ENCODE measurements around the gene MTG1. TPM values are rescaled to one million over a fixed set of nuclear protein-coding genes. Genes with fewer than 3 reads are reported as not detected.

MTG1 gene
- total and polyA plus RNA-seq, 2 donors (not counting 1 experiment from before 2014, with no cell fraction given), result 23.9 to 25.3 TPM

DNA sequence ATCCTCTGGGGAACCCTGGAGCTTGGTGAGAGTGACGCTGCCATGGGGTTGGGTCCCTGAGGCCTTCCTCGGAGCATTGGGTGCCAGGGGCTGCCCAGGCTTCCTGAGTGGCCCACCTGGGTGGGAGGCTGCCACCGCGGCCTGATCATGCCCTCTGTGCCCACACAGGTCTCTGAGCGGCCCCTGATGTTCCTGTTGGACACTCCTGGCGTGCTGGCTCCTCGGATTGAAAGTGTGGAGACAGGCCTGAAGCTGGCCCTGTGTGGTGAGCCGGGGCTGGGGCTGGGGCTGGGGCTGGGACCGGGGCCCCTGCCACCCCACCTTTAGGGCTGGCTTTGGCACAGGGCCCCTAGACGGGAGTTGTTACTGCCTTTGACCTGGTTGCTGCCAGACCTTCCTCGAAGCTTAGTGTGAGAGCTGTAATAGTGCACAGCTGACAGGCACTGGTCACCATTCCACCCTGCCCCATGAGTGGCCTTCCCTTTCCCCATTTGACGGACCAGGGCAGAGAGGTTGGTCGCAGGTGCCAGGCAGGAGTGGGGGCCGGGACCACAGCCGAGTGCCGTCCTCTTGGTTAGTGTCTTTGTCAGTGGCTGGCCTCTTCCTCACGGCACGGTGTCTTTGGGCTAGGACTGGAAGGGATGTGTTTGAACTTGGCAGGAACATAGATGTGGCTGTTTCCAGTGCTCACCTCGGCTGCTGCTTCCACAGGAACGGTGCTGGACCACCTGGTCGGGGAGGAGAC lies 8.2 kb downstream of the MTG1 start:
- no peak overlapping the region for H3K4me3 ChIP-seq (replicated peaks in 1 of 4; ENCODE audit: control extremely low read depth in 1 of 4, insufficient read depth in 1 of 4, low read depth in 3 of 4, low read length in 4 of 4)
- TF ChIP-seq, protein P1, sequence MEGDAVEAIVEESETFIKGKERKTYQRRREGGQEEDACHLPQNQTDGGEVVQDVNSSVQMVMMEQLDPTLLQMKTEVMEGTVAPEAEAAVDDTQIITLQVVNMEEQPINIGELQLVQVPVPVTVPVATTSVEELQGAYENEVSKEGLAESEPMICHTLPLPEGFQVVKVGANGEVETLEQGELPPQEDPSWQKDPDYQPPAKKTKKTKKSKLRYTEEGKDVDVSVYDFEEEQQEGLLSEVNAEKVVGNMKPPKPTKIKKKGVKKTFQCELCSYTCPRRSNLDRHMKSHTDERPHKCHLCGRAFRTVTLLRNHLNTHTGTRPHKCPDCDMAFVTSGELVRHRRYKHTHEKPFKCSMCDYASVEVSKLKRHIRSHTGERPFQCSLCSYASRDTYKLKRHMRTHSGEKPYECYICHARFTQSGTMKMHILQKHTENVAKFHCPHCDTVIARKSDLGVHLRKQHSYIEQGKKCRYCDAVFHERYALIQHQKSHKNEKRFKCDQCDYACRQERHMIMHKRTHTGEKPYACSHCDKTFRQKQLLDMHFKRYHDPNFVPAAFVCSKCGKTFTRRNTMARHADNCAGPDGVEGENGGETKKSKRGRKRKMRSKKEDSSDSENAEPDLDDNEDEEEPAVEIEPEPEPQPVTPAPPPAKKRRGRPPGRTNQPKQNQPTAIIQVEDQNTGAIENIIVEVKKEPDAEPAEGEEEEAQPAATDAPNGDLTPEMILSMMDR (conservative IDR thresholded peaks at IDR 0.05 in 1 of 2, IDR thresholded peaks at IDR 0.05 in 1 of 2; ENCODE audit: low read depth in 1 of 2, low read length in 2 of 2), result no peak
- no peaks in the 10 kb centered on the region for H4K20me1 ChIP-seq (ENCODE audit: control insufficient read depth, extremely low read depth, insufficient read depth, low read length)
- no peak overlapping the region for H3K27ac ChIP-seq (ENCODE audit: insufficient read depth, low read length)
- no peak for DNase-seq (ENCODE audit: low read depth in 2 of 2)
- H3K4me1 ChIP-seq (ENCODE audit: control insufficient read depth, extremely low read depth, insufficient read depth, low read length), result peaks cover 10% of the 10 kb centered on the region
- peaks cover 15% of the 10 kb centered on the region for H3K79me2 ChIP-seq (ENCODE audit: control insufficient read depth, insufficient read depth, low read length)
- H3K4me2 ChIP-seq (ENCODE audit: extremely low read depth, insufficient read depth, low read length), result no peak overlapping the region
- H3K36me3 ChIP-seq (ENCODE audit: control insufficient read depth, insufficient read depth, low read length), result peaks cover 21% of the 10 kb centered on the region
- no peak overlapping the region for H3K9ac ChIP-seq (ENCODE audit: insufficient read depth, low read length)
- no peak overlapping the region for H2AFZ ChIP-seq (ENCODE audit: low read length)
- H3K27me3 ChIP-seq (ENCODE audit: control insufficient read depth, insufficient read depth, low read length), result no peaks in the 10 kb centered on the region
- H3K9me3 ChIP-seq (ENCODE audit: control insufficient read depth, insufficient read depth, low read depth, low read length), result no peaks in the 10 kb centered on the region

DNA sequence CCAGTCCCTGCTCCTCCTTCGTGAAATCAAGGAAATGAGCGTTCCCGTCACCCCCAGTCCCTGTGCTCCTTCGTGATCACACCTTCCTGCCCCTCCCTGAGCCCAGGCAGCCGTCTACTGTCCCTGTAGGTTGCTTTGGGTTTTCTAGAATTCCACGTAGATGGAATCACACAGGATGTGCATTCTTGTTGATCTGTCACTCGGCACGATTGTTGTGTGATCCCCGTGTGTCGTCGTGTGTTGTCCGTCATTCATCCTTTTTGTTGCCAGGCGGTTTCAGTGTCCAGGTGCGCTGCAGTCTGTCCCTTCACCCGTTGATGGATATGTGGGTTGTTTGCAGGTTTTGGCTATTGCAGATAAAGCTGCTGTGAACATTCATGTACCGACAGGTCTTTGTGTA lies 9.4 kb downstream of the MTG1 start:
- Histone ChIP-seq H3K79me2 (ENCODE audit: control insufficient read depth, insufficient read depth, low read length) (peaks cover 20% of the 10 kb centered on the region), H3K4me3 (replicated peaks in 1 of 4; ENCODE audit: control extremely low read depth in 1 of 4, insufficient read depth in 1 of 4, low read depth in 3 of 4, low read length in 4 of 4) (no peak overlapping the region), H2AFZ (ENCODE audit: low read length) (no peak overlapping the region), H3K4me2 (ENCODE audit: extremely low read depth, insufficient read depth, low read length) (no peak overlapping the region), H3K9me3 (ENCODE audit: control insufficient read depth, insufficient read depth, low read depth, low read length) (no peaks in the 10 kb centered on the region), H4K20me1 (ENCODE audit: control insufficient read depth, extremely low read depth, insufficient read depth, low read length) (no peaks in the 10 kb centered on the region), H3K27me3 (ENCODE audit: control insufficient read depth, insufficient read depth, low read length) (no peaks in the 10 kb centered on the region), H3K36me3 (ENCODE audit: control insufficient read depth, insufficient read depth, low read length) (peaks cover 22% of the 10 kb centered on the region), H3K9ac (ENCODE audit: insufficient read depth, low read length) (no peak overlapping the region), H3K27ac (ENCODE audit: insufficient read depth, low read length) (no peak overlapping the region), H3K4me1 (ENCODE audit: control insufficient read depth, extremely low read depth, insufficient read depth, low read length) (peaks cover 10% of the 10 kb centered on the region)
- DNase-seq (ENCODE audit: low read depth in 2 of 2), result no peak
- TF ChIP-seq, protein P1 (conservative IDR thresholded peaks at IDR 0.05 in 1 of 2, IDR thresholded peaks at IDR 0.05 in 1 of 2; ENCODE audit: low read depth in 1 of 2, low read length in 2 of 2), result no peak
- TF ChIP-seq EZH2 (IDR thresholded peaks at IDR 0.05; ENCODE audit: low read length, missing control alignments), result no peak

DNA sequence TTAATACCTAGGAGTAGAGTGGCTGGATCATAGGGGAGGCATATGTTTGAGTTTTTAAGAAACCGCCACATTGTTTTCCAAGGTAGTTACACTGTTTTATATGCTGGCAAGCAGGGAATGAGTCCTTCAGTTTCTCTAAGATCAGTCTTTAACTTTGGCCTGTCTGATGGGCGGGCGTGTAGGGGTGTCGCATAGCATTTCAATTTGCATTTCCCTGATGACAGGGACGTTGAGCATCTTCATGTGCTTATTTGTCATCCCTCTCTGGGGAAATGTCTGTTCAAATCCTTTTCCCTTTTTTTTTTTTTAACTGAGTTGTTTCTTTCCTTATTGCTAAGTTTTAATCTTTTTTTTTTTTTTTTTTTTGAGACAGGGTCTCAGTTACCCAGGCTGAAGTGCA lies 9.8 kb downstream of the MTG1 start:
- no peaks in the 10 kb centered on the region for H3K9me3 ChIP-seq (ENCODE audit: control insufficient read depth, insufficient read depth, low read depth, low read length)
- no peak overlapping the region for H3K9ac ChIP-seq (ENCODE audit: insufficient read depth, low read length)
- H3K36me3 ChIP-seq (ENCODE audit: control insufficient read depth, insufficient read depth, low read length), result peaks cover 21% of the 10 kb centered on the region
- H3K27ac ChIP-seq (ENCODE audit: insufficient read depth, low read length), result no peak overlapping the region
- peaks cover 22% of the 10 kb centered on the region for H3K79me2 ChIP-seq (ENCODE audit: control insufficient read depth, insufficient read depth, low read length)
- H3K4me3 ChIP-seq (replicated peaks in 1 of 4; ENCODE audit: control extremely low read depth in 1 of 4, insufficient read depth in 1 of 4, low read depth in 3 of 4, low read length in 4 of 4), result no peak overlapping the region
- no peak overlapping the region for H2AFZ ChIP-seq (ENCODE audit: low read length)
- no peaks in the 10 kb centered on the region for H3K27me3 ChIP-seq (ENCODE audit: control insufficient read depth, insufficient read depth, low read length)
- TF ChIP-seq, protein P1 (conservative IDR thresholded peaks at IDR 0.05 in 1 of 2, IDR thresholded peaks at IDR 0.05 in 1 of 2; ENCODE audit: low read depth in 1 of 2, low read length in 2 of 2), result no peak
- TF ChIP-seq EZH2 (IDR thresholded peaks at IDR 0.05; ENCODE audit: low read length, missing control alignments), result no peak
- H3K4me2 ChIP-seq (ENCODE audit: extremely low read depth, insufficient read depth, low read length), result no peak overlapping the region
- H3K4me1 ChIP-seq (ENCODE audit: control insufficient read depth, extremely low read depth, insufficient read depth, low read length), result peaks cover 10% of the 10 kb centered on the region
- no peaks in the 10 kb centered on the region for H4K20me1 ChIP-seq (ENCODE audit: control insufficient read depth, extremely low read depth, insufficient read depth, low read length)
- DNase-seq (ENCODE audit: low read depth in 2 of 2), result no peak

Data from fibroblast of lung (primary cell).